Tibial artery (tissue), 4 donors: ENCODE data around the gene BICC1.

Source experiments
- DNase-seq, 2 donors: peaks; one replicate each; pipeline ENCODE4 v3.0.0-alpha.2; 2019
- H3K27ac ChIP-seq, 2 donors: fragments of 200-600 bp; sonication (generic) in 1 of 2; 1 replicate in 1 of 2; 2 replicates in 1 of 2; pipeline ENCODE4 v1.5.1; 2018 to 2019; ENCODE audit warnings: mild to moderate bottlenecking in 1 of 2
- H3K27me3 ChIP-seq, 2 donors: fragments of 200-600 bp; sonication (generic) in 1 of 2; one replicate each; pipeline versions ENCODE4 v1.5.1 to v1.6.0; 2016 to 2019
- H3K36me3 ChIP-seq, 3 donors: fragments of 200-600 bp; sonication (generic) in 2 of 3; one replicate each; pipeline ENCODE4 v1.5.1; 2016 to 2019; ENCODE audit warnings: mild to moderate bottlenecking in 2 of 3
- H3K4me1 ChIP-seq, 4 donors: fragments of 200-600 bp; sonication (generic) in 2 of 4; 1 replicate in 3 of 4; 2 replicates in 1 of 4; pipeline ENCODE4 v1.5.1; 2016 to 2019
- H3K4me3 ChIP-seq, 2 donors: fragments of 200-600 bp; sonication (generic) in 1 of 2; 1 replicate in 1 of 2; 2 replicates in 1 of 2; pipeline ENCODE4 v1.5.1; 2018 to 2019; ENCODE audit warnings: mild to moderate bottlenecking in 2 of 2
- H3K9me3 ChIP-seq, 3 donors: fragments of 200-600 bp; sonication (generic) in 1 of 3; one replicate each; pipeline ENCODE4 v1.5.1; 2016 to 2019
- CTCF ChIP-seq, 2 experiments: fragments of 200-600 bp in 1 of 2; fragments of 450-650 bp in 1 of 2; IDR thresholded peaks; one replicate each; pipeline ENCODE4 v1.5.1; 2017 to 2019; ENCODE audit warnings: antibody characterized with exemption in 2 of 2, mild to moderate bottlenecking in 1 of 2, moderate library complexity in 1 of 2
- intact Hi-C: fragments of 100-400 bp; cut with DNase I; formaldehyde crosslinking; loops from one replicate; pipeline ENCODE4 v1.15.0; 2023; ENCODE audit warnings: low total_unique reads

BICC1 gene

GRCh38 chr10:58645416-58646146 lies 132.9 kb downstream of the BICC1 start:
- intact Hi-C loops: no loop called here
- H3K4me1 ChIP-seq: peaks cover 0 to 26% (median 15%) of the 10 kb centered on the region in 4 donors

DNA sequence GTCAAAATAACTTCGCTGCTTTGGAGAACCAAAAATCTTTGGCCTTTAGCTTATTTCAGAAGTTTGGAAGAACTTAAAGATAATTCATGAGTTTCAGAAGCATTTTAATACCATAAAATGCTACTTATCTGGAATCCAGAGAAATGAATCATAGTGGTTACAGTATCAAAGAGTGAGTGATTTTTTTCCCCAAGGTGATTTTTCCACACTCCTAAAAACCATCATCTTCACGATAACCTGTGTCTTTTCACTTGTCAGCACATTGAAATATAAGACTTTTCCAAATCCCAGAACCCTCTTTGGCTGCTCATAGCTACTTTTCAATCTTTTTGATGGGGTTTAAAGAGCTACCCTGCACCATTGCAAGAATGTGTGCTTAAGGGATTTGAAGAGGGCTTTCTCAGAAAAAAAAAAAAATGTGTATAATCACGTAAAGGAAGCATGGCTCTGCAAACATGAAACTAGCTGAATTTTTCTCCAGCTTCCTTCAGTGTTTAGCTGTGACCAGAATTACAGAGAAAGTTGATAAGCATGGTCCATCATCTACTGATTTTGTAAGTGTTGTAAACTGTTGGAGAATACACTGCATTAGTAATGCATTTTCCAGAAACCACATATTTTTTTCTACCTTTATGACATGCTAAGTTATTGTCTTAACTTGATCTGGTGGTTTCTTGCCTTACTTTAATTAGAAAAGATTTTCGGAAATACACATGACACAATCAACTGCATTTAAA lies 134.9 kb downstream of the BICC1 start:
- no peak for DNase-seq
- intact Hi-C loops: no loop called here
- Histone ChIP-seq H3K36me3 (no peaks in the 10 kb centered on the region), H3K4me1 (peaks cover 0 to 27% (median 20%) of the 10 kb centered on the region in 4 donors), H3K4me3 (no peak overlapping the region), H3K27ac (no peak overlapping the region), H3K27me3 (no peaks in the 10 kb centered on the region), H3K9me3 (no peaks in the 10 kb centered on the region)
- no peak for TF ChIP-seq CTCF (IDR thresholded peaks at IDR 0.05)

More at GRCh38 chr10:58645416-58646146, 132.9 kb downstream of the BICC1 start:
- Histone ChIP-seq H3K4me3 (no peak overlapping the region), H3K9me3 (no peaks in the 10 kb centered on the region), H3K36me3 (no peaks in the 10 kb centered on the region), H3K27me3 (no peaks in the 10 kb centered on the region), H3K27ac (no peak overlapping the region)
- no peak for DNase-seq
- TF ChIP-seq CTCF (IDR thresholded peaks at IDR 0.05): no peak

- peaks cover 0 to 29% (median 20%) of the 10 kb centered on the region in 4 donors for H3K4me1 ChIP-seq
- TF ChIP-seq CTCF (IDR thresholded peaks at IDR 0.05): no peak
- no peak overlapping the region for H3K27ac ChIP-seq
- H3K36me3 ChIP-seq: no peaks in the 10 kb centered on the region
- no peak overlapping the region for H3K4me3 ChIP-seq
- no peaks in the 10 kb centered on the region for H3K27me3 ChIP-seq
- no peak for DNase-seq
- intact Hi-C loops: no loop called here
- no peaks in the 10 kb centered on the region for H3K9me3 ChIP-seq
These were observed 135.5 kb downstream of the BICC1 start for GRCh38 chr10:58648131-58648530.

DNA sequence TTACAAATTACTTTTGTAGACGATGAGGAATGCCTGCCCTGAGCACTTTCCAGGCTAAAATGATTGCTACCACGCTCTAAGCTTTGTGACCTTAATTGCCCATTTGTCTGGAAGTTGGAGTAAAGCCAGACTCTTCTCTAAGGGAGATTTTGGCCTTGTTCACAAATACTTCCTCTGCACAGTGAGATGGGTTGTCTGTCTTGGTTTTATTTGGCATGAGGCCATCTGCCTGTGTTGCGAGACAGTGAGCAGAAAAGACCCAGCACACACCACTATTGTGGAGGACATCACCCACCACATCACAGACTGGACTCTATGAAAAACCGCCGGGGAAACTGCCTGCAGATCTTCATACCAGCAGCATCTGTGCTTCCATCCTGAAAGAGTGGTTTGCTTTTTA lies 138.4 kb downstream of the BICC1 start:
- peak in 1 of 2 donors; percentile 33 for DNase-seq
- no peak overlapping the region for H3K27ac ChIP-seq
- peaks cover 0 to 32% (median 18%) of the 10 kb centered on the region in 4 donors for H3K4me1 ChIP-seq
- intact Hi-C loops: no loop called here
- TF ChIP-seq CTCF (IDR thresholded peaks at IDR 0.05): no peak
- no peaks in the 10 kb centered on the region for H3K27me3 ChIP-seq
- H3K9me3 ChIP-seq: no peaks in the 10 kb centered on the region
- no peaks in the 10 kb centered on the region for H3K36me3 ChIP-seq
- H3K4me3 ChIP-seq: no peak overlapping the region

DNA sequence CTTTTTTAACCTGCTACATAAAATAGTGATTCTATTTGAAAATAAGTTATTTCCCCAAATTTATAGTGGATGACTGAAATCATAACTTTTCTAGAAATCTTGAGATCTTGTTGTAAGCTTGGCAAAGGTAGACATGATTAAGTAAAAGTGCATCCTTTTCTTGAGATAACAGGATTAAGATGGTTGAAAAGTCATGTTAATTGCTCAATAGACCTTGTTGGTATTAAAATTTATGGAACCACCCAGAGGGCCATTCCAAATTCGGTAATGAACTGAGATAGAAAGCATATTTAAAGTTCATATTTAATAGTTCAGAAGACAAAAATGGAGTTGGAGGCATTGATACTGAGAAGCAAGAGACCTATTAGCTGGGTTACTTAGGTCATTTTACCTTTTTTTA lies 139.1 kb downstream of the BICC1 start:
- Histone ChIP-seq H3K27ac (no peak overlapping the region), H3K9me3 (no peaks in the 10 kb centered on the region), H3K36me3 (no peaks in the 10 kb centered on the region), H3K4me1 (peaks cover 0 to 32% (median 18%) of the 10 kb centered on the region in 4 donors), H3K4me3 (no peak overlapping the region), H3K27me3 (no peaks in the 10 kb centered on the region)
- no peak for DNase-seq
- intact Hi-C loops: no loop called here
- TF ChIP-seq CTCF (IDR thresholded peaks at IDR 0.05): no peak
